HG03064 (cell line): Measurements from ENCODE around the gene TMEM156.

Experiments used
- ATAC-seq: cut with Tn5 transposase; IDR thresholded peaks from one replicate; pipeline ENCODE4 v1.9.1; 2021; ENCODE audit warnings: low read depth; ENCODE audit not compliant: unreplicated experiment

The TMEM156 gene

GRCh38 chr4:38930204-38930603 lies 102.0 kb downstream of the TMEM156 start:
- peak; percentile 71 for ATAC-seq

- no peak for ATAC-seq
These were observed 103.2 kb downstream of the TMEM156 start for GRCh38 chr4:38928974-38929373.

- no peak for ATAC-seq
These were observed 103.6 kb downstream of the TMEM156 start for GRCh38 chr4:38928568-38928967.

- ATAC-seq, result no peak
These were observed 105.3 kb downstream of the TMEM156 start for GRCh38 chr4:38926896-38927295.

GRCh38 chr4:38925492-38926413 lies 106.5 kb downstream of the TMEM156 start:
- ATAC-seq, result no peak

DNA sequence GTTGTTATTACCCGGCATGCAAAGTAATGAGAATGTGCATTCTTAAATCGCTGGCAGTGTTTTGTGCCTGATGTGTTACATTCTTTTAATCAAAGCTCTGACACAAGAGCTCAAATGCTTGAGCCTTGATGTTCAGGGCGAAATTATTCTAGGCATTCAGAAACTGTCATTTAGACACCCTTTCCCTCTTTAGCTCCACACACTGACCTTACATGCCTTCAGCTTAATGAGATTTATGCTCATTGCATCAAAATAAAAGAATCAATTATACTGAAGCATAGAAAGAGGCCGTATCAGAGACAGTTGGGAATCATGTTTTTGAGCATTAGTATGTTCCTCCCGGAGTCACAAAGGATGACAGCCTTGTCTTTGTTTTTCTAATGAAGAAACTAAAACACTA lies 107.9 kb downstream of the TMEM156 start:
- no peak for ATAC-seq

DNA sequence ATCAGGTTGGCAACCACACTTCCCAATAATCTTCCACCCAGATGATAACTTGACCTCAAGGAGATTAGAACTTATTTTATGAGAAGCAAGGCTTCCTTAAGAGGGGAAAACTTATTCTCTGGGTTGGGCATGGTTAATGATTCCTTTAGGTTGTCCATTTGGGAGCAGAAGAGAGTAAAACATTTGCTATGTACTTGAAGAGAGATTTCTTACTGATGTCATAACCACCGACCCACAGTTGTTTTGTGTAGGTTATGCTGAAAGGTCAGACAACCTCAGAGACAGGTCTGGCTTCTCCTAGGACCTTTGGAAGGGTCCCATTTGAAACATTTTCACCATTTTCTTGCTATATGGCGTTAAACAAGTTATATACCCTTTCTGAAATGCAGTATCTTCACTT lies 108.5 kb downstream of the TMEM156 start:
- ATAC-seq, result no peak

- no peak for ATAC-seq
These were observed 111.1 kb downstream of the TMEM156 start for GRCh38 chr4:38921151-38921550.

- ATAC-seq, result no peak
These were observed 111.5 kb downstream of the TMEM156 start for GRCh38 chr4:38920677-38921076.

GRCh38 chr4:38920186-38920585 lies 112.0 kb downstream of the TMEM156 start:
- ATAC-seq, result no peak

- no peak for ATAC-seq
These were observed 112.7 kb downstream of the TMEM156 start for GRCh38 chr4:38919494-38919893.

DNA sequence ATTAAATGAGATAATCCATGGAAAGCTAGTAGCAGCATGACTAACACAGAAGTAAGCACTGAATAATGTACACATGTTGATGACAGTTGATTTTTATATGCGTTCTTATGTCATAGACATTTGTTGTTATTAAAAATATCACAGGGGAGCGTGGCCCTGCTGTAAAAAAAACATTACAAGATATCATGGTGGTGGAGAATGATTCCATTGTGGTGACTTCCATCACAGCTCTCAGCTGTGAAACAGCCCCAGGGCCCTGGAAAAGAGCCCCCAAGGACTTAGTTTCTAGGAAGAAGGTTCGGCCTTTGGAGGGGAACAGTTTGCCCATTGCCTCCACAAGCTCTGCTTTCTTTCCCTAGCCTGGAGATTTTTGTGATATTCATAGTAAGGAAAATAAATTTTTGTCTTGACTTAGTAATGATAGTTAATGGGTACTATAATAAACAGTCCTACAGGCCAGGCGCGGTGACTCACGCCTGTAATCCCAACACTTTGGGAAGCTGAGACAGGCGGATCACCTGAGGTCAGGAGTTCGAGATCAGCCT lies 114.7 kb downstream of the TMEM156 start:
- no peak for ATAC-seq
